HG03378 (cell line): ENCODE data around the gene IL4R.

Experiments used
- ATAC-seq: cut with Tn5 transposase; IDR thresholded peaks from one replicate; pipeline ENCODE4 v1.9.1; 2021; ENCODE audit warnings: mild to moderate bottlenecking, moderate library complexity; ENCODE audit not compliant: unreplicated experiment

The IL4R gene

DNA sequence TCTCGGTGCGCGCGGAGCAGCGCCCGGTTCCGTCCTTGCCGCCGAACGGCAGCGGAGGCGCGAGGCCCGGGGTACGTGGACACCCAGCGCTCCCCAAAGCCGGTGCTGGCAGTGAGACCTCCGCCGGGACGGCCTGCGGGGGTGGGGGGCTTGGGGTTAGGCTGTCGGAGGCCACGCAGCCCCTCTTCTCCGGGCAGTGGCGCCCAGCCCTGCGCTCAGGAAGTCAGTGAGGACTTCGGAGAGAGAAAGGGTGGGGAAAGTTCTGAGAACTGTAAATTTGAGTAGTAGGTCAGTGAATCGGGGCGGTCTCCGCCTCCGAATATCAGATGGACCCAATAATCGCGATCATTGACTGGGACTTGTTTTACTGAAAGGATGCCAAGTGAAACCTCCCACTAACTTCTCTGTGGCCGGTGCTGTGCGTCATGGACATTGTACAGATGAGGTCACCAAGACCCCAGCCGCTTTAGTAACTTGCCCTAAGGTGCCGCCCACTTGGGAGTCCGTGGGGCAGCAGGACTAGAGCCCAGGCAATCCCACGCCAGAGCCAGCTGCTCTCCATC, 468 bp downstream of the IL4R start:
- ATAC-seq: no peak

GRCh38 chr16:27314986-27315332, 1.2 kb downstream of the IL4R start:
- no peak for ATAC-seq

DNA sequence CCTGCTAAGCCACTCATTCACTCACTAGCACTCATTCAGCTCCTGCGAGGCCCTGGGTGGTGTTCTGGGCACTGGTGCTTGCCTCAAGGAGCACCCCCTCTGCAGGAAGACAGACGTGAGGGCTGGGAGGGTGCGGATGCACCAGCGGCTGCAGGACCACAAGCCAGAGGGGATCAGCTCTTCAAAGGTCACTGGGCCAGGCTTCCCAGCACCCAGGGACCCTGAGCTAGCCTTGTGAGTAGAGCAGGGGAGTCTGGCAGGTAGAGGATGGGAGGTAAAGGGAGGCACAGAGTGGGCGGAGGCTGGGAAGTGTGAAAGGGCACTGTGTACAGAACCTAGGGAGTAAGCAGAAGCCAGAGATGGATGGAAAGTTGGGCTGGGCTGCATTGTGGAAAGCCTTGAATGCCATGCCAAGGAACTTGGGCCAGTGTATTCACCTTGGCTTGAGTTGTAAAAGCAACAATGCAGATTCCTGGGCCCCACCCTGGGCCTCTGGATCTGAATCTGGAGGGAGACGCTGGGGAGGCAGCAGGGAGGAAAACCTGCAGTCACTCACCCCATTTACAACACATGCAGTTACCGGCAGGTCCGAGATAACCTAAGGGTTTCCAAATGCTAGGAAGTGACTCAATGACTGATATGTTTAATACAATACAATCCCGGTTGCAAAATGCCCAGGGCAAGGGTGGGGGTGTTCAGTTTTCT, 1.7 kb downstream of the IL4R start:
- no peak for ATAC-seq

GRCh38 chr16:27316038-27316680, 2.4 kb downstream of the IL4R start:
- no peak for ATAC-seq

DNA sequence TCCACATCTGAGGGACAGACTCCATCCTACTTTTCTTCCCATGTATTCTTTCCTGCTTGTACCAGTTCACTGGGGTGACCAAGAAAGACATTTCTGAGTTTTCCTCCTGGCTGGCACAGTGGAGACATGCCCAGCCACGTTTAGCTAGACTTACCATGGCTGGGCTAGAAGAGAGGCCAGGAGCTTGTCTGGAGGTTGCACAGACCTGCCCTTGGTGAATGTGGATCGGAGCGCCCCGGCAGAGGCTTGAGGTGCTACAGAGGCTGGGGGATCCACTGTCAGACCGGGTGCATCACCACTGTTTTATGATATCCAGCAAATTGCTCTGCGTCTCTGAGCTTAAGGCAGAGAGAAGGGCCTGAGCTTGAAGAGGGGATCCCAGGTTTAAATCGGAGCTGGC, 3.5 kb downstream of the IL4R start:
- no peak for ATAC-seq

GRCh38 chr16:27317738-27318391, 4.1 kb downstream of the IL4R start:
- ATAC-seq: no peak

DNA sequence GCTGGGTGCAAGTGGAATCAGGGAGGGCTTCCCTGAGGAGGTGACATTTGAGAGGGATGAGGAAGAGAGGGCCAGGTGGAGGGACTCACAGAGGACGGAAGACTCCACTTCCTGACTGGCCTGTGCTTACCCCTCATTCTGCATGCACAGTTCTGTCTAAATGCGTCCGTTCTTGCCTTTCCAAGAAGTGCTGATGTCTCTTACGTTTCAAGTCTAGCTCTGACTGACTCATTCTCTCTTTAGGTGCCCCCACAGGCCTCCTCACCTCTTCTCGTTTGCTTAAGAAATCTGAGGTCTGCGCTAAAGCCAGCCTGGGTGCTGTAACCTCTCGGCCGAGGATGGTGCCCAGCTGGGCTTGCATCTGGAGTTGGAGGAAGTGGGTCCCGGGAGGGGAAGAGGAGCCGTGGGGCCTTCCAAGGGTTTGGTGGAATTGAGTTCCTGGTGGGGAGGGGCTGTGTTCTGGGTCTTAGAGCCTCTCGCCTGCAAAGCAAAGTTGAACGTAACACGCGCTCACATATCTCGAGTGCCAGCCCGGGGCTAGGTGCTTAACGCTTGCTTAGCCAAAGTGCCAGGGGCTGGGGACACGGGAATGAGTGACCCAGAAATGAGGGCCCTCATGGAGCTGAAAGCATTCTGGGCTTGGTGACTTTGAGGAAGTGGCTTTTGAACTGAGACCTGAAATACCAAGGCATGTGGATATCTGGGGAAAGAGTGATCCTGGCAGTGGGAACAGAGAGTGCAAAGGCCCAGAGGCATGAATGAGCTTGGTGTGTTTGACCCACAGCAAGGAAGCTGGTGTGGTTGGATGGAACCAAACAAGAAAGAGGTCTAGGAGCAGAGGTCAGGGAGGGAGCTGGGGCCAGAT, 4.8 kb downstream of the IL4R start:
- no peak for ATAC-seq

GRCh38 chr16:27319257-27319965, 5.6 kb downstream of the IL4R start:
- no peak for ATAC-seq

GRCh38 chr16:27320261-27321012, 6.7 kb downstream of the IL4R start:
- no peak for ATAC-seq

GRCh38 chr16:27321013-27321915, 7.5 kb downstream of the IL4R start:
- ATAC-seq: no peak

DNA sequence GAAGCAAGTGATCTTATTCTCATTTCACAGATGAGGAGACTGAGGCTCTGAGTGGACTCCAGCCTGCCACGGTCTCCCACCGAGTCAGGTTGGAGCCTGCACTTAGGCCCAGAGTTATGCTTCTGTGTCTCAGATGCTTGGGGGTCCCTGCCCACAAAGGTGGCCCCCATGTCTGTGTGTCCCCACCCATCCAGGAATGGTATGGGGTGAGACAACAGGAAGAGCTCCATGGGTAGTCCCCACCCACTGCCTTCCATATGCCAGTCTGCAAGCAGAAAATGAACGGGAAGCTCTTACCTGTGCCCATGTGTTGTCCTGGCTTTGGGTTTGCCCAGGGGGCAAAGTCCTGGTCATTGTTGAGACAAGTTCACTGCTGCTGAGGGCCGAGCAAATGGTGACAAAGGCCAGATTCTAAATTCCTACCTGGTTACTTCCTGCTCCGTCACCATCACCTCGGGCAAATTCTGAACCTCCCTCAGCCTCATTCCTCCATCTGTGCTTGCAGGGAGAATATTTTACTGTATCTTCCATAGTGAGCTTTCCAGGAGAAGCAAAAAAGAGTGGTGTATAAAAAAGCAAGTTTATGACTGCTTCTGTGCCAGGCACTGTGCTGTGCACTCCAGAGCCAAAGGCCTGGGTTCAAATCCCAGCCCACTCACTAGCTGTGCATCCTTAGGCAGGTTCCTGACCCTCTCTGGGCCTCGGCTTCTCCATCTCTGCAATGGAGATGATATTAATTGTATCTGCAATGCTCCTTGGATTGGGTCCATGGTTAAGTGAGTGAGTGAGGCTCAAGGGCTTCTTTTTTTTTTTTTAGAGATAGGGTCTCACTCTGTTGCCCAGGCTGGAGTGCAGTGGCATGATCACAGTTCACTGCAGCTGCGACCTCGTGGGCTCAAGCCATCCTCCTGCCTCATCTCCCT, 9.3 kb downstream of the IL4R start:
- ATAC-seq: no peak

- no peak for ATAC-seq
Observed at GRCh38 chr16:27323781-27324561, 10.2 kb downstream of the IL4R start.

- ATAC-seq: no peak
Observed at GRCh38 chr16:27324851-27325301, 11.1 kb downstream of the IL4R start.

DNA sequence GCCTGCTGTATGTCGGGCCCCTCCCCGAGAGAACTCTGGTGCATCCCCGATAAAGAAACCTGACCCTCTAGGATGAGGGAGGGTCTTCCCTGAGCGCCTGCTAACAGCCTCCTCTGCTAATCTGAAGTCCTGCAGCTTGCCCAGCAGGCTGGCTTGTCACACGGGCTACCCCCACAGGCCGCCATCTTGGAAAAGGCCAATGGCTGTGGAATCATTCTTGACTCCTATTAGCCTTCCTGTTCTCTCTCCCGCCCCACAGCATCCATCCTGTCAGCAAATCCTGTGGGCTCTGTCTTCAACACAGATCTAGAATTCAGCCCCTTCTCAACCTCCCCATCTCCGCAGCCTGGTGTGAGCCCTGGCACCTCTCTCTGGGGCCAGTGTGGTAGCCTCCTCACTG, 12.0 kb downstream of the IL4R start:
- no peak for ATAC-seq

- no peak for ATAC-seq
Observed at GRCh38 chr16:27326251-27326650, 12.5 kb downstream of the IL4R start.

- ATAC-seq: no peak
Observed at GRCh38 chr16:27326738-27327585, 13.2 kb downstream of the IL4R start.
